Hepatocyte (in vitro differentiated cells): Measurements from ENCODE around the gene DMGDH.

Experiments
- CTCF ChIP-seq: fragments of 200-600 bp; sonication (generic); IDR thresholded peaks from 2 replicates; pipeline ENCODE4 v1.5.1; 2016; ENCODE audit warnings: antibody characterized with exemption, mild to moderate bottlenecking; ENCODE audit not compliant: poor library complexity
- EZH2 ChIP-seq: fragments of 200-600 bp; sonication (generic); IDR thresholded peaks from 2 replicates; pipeline ENCODE4 v1.6.1; 2016; ENCODE audit warnings: antibody characterized with exemption, mild to moderate bottlenecking, borderline replicate concordance
- EZH2phosphoT487 ChIP-seq: fragments of 200-600 bp; sonication (generic); IDR thresholded peaks from one replicate; pipeline ENCODE4 v1.6.1; 2018; ENCODE audit warnings: antibody characterized with exemption, mild to moderate bottlenecking, low read depth, moderate library complexity; ENCODE audit not compliant: unreplicated experiment, severe bottlenecking

GRCh38 chr5:79056847-79057246, 12.6 kb downstream of the DMGDH start:
- no peak for TF ChIP-seq CTCF
- TF ChIP-seq EZH2: no peak
- no peak for TF ChIP-seq EZH2phosphoT487
